ENCODE results near the gene FHOD3.

FHOD3 gene

DNA sequence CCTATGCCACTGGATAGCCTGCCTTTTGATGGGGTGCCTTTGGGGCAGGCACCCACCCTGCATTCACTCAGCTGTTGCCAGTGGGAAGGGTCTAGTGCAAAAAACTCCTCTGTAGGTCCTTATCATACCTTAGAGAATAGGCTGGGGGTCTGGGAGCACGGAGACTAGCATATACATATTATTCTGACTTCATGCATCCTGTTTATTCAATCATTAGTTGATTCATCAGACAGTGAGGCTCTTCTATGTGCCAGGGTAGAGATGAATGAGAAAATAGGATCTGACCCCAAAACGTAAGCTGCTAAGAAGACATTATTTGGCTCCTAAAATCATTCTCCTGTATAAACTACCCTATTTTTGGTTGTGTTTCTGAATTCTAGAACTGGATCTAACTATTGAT is 378.0 kb downstream of the FHOD3 start:
- TF ChIP-seq, protein P1, sequence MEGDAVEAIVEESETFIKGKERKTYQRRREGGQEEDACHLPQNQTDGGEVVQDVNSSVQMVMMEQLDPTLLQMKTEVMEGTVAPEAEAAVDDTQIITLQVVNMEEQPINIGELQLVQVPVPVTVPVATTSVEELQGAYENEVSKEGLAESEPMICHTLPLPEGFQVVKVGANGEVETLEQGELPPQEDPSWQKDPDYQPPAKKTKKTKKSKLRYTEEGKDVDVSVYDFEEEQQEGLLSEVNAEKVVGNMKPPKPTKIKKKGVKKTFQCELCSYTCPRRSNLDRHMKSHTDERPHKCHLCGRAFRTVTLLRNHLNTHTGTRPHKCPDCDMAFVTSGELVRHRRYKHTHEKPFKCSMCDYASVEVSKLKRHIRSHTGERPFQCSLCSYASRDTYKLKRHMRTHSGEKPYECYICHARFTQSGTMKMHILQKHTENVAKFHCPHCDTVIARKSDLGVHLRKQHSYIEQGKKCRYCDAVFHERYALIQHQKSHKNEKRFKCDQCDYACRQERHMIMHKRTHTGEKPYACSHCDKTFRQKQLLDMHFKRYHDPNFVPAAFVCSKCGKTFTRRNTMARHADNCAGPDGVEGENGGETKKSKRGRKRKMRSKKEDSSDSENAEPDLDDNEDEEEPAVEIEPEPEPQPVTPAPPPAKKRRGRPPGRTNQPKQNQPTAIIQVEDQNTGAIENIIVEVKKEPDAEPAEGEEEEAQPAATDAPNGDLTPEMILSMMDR (IDR thresholded peaks at IDR 0.05; ENCODE audit: extremely low read depth, missing control alignments), result no peak
- no peak for DNase-seq (ENCODE audit: low spot score)

- DNase-seq (ENCODE audit: low spot score), result no peak
- TF ChIP-seq, protein P1 (IDR thresholded peaks at IDR 0.05; ENCODE audit: extremely low read depth, missing control alignments), result no peak
These were observed 379.1 kb downstream of the FHOD3 start for GRCh38 chr18:36676629-36677028.

GRCh38 chr18:36680042-36680441 is 382.5 kb downstream of the FHOD3 start:
- no peak for DNase-seq (ENCODE audit: low spot score)
- TF ChIP-seq, protein P1 (IDR thresholded peaks at IDR 0.05; ENCODE audit: extremely low read depth, missing control alignments), result no peak

- DNase-seq (ENCODE audit: low spot score), result no peak
- TF ChIP-seq, protein P1 (IDR thresholded peaks at IDR 0.05; ENCODE audit: extremely low read depth, missing control alignments), result no peak
These were observed 388.1 kb downstream of the FHOD3 start for GRCh38 chr18:36685580-36685979.

DNA sequence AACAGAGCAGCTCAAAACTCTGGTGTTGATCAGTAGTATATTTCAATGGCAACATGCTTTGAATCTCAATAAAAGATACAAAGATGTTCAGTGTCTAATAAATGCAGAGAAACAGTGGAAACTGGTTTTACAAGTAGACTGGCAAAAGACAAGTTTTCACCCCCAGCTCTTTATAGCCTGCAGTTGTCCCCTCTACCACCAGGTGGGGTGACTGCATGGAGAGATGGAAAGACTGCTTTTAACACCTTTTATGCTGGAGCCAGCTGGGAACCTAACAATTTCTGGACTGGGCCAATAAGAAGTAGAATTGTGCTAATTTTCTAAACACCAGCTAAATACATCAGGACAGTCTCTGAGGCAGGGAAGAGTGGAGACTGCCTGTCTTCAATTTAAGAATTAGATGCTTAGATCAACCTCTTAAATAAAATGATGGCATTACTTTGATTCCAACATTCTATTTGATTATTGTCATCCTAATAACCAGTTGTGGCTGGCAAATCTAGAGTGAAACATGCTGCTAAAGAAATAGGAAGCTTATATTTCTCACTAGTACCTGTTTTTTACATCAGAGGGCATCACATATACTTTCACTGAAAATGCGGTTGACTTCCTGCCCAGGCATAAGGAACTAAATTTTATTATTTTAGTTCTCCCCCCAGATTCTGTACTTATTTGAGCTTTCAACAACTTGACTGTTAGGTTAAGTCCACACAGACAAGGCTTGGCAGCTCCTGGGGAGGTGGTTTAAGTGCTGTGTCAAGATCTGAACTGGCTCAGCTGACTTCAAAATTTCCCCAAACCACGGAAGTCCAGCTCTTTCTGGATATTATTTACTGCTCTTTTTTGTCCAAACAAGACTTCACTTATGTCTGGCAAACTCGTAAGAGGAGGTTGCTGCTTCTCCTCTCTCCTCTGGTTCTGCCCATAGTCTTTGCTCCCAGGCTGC is 390.8 kb downstream of the FHOD3 start:
- DNase-seq (ENCODE audit: low spot score), result peak; percentile 65

GRCh38 chr18:36692371-36692770 is 394.9 kb downstream of the FHOD3 start:
- TF ChIP-seq, protein P1 (IDR thresholded peaks at IDR 0.05; ENCODE audit: extremely low read depth, missing control alignments), result no peak
- DNase-seq (ENCODE audit: low spot score), result no peak

More for the DNA sequence above, 390.8 kb downstream of the FHOD3 start:
- TF ChIP-seq, protein P1 (IDR thresholded peaks at IDR 0.05; ENCODE audit: extremely low read depth, missing control alignments), result peak; percentile 74

GRCh38 chr18:36692921-36693332 is 395.4 kb downstream of the FHOD3 start:
- TF ChIP-seq, protein P1 (IDR thresholded peaks at IDR 0.05; ENCODE audit: extremely low read depth, missing control alignments), result no peak
- no peak for DNase-seq (ENCODE audit: low spot score)

Measured in GM20000 (cell line).